OCI-LY1 (cell line): ENCODE data around the gene TBC1D4.

Experiments used
- H2AFZ ChIP-seq: fragments of 200-600 bp; sonication (generic), shearing (Covaris generic); 2 replicates; pipeline ENCODE4 v1.6.0; 2014; ENCODE audit warnings: antibody characterized with exemption, mild to moderate bottlenecking, low read length
- H3F3A ChIP-seq: fragments of 200-600 bp; sonication (generic), shearing (Covaris generic); 2 replicates; pipeline ENCODE4 v1.6.0; 2014; ENCODE audit warnings: mild to moderate bottlenecking, antibody characterized with exemption, low read length, moderate library complexity; ENCODE audit not compliant: insufficient read depth
- H3K27ac ChIP-seq: fragments of 200-600 bp; sonication (generic); 2 replicates; pipeline ENCODE4 v1.5.1; 2014; ENCODE audit warnings: low read length, mixed run types, mild to moderate bottlenecking, low read depth; ENCODE audit not compliant: poor library complexity, severe bottlenecking
- H3K27me3 ChIP-seq: fragments of 200-600 bp; sonication (generic); 2 replicates; pipeline ENCODE4 v1.6.0; 2014; ENCODE audit warnings: antibody characterized with exemption, mild to moderate bottlenecking, low read length, moderate library complexity; ENCODE audit not compliant: insufficient read depth
- H3K36me3 ChIP-seq: fragments of 200-600 bp; sonication (generic); 2 replicates; pipeline ENCODE4 v1.6.1; 2014; ENCODE audit warnings: mild to moderate bottlenecking, antibody characterized with exemption, low read length, moderate library complexity, mixed read lengths; ENCODE audit not compliant: insufficient read depth
- H3K4me1 ChIP-seq: fragments of 200-600 bp; sonication (generic); 2 replicates; pipeline ENCODE4 v1.5.1; 2014; ENCODE audit warnings: mild to moderate bottlenecking, low read length, moderate library complexity; ENCODE audit not compliant: insufficient read depth, severe bottlenecking
- H3K4me2 ChIP-seq: fragments of 200-600 bp; sonication (generic), shearing (Covaris generic); 2 replicates; pipeline ENCODE4 v1.6.1; 2014; ENCODE audit warnings: low read length
- H3K4me3 ChIP-seq: fragments of 200-600 bp; sonication (generic); 2 replicates; pipeline ENCODE4 v1.5.1; 2014; ENCODE audit warnings: low read length, low read depth, mild to moderate bottlenecking, mixed read lengths; ENCODE audit not compliant: poor library complexity, severe bottlenecking
- H3K79me2 ChIP-seq: fragments of 200-600 bp; shearing (Covaris generic); 2 replicates; pipeline ENCODE4 v1.6.1; 2016; ENCODE audit warnings: mixed run types, low read length, mixed read lengths; ENCODE audit not compliant: insufficient read depth
- H3K9ac ChIP-seq: fragments of 200-600 bp; sonication (generic), shearing (Covaris generic); 2 replicates; pipeline ENCODE4 v1.6.1; 2014; ENCODE audit warnings: mild to moderate bottlenecking, low read length, mixed read lengths
- H3K9me2 ChIP-seq: fragments of 200-600 bp; sonication (generic), shearing (Covaris generic); 2 replicates; pipeline ENCODE4 v1.6.1; 2014; ENCODE audit warnings: low read depth, mild to moderate bottlenecking, low read length, mixed read lengths
- H3K9me3 ChIP-seq: fragments of 200-600 bp; shearing (Covaris generic); 2 replicates; pipeline ENCODE4 v1.6.1; 2014; ENCODE audit warnings: low read length, mixed read lengths
- H4K20me1 ChIP-seq: fragments of 200-600 bp; sonication (generic), shearing (Covaris generic); 2 replicates; pipeline ENCODE4 v1.6.0; 2016; ENCODE audit warnings: mild to moderate bottlenecking, low read length; ENCODE audit not compliant: insufficient read depth
- CTCF ChIP-seq: fragments of 200-600 bp; sonication (generic), shearing (Covaris generic); IDR thresholded peaks from 2 replicates; pipeline ENCODE4 v1.5.1; 2017; ENCODE audit warnings: mild to moderate bottlenecking, antibody characterized with exemption, low read length, moderate library complexity, mixed read lengths
- EZH2 ChIP-seq: fragments of 200-600 bp; sonication (generic), shearing (Covaris generic); IDR thresholded peaks from 2 replicates; pipeline ENCODE4 v1.8.0; 2017; ENCODE audit warnings: borderline replicate concordance, mixed run types, mild to moderate bottlenecking, antibody characterized with exemption, low read length, moderate library complexity, mixed read lengths

TBC1D4 gene

GRCh38 chr13:75512253-75512652 lies 30.3 kb upstream of the TBC1D4 start:
- no peaks in the 10 kb centered on the region for H3K9me2 ChIP-seq
- no peaks in the 10 kb centered on the region for H3F3A ChIP-seq
- H3K9me3 ChIP-seq, result no peaks in the 10 kb centered on the region
- no peaks in the 10 kb centered on the region for H3K4me1 ChIP-seq
- no peaks in the 10 kb centered on the region for H4K20me1 ChIP-seq
- no peak overlapping the region for H3K4me2 ChIP-seq
- H3K36me3 ChIP-seq, result no peaks in the 10 kb centered on the region
- H3K4me3 ChIP-seq, result no peak overlapping the region
- H2AFZ ChIP-seq, result no peak overlapping the region
- H3K79me2 ChIP-seq, result no peaks in the 10 kb centered on the region
- no peaks in the 10 kb centered on the region for H3K27me3 ChIP-seq
- H3K9ac ChIP-seq, result no peak overlapping the region
- no peak overlapping the region for H3K27ac ChIP-seq
- TF ChIP-seq EZH2 (no peak), CTCF (no peak)

- no peak overlapping the region for H3K4me2 ChIP-seq
- no peaks in the 10 kb centered on the region for H3K36me3 ChIP-seq
- H3K4me3 ChIP-seq, result no peak overlapping the region
- H4K20me1 ChIP-seq, result no peaks in the 10 kb centered on the region
- H3K4me1 ChIP-seq, result no peaks in the 10 kb centered on the region
- H3F3A ChIP-seq, result no peaks in the 10 kb centered on the region
- no peaks in the 10 kb centered on the region for H3K27me3 ChIP-seq
- no peaks in the 10 kb centered on the region for H3K9me2 ChIP-seq
- H3K27ac ChIP-seq, result no peak overlapping the region
- H3K79me2 ChIP-seq, result no peaks in the 10 kb centered on the region
- H3K9ac ChIP-seq, result no peak overlapping the region
- no peak overlapping the region for H2AFZ ChIP-seq
- no peak for TF ChIP-seq EZH2
- TF ChIP-seq CTCF, result no peak
- H3K9me3 ChIP-seq, result peaks cover 4% of the 10 kb centered on the region
These were observed 29.2 kb upstream of the TBC1D4 start for GRCh38 chr13:75511051-75511625.

GRCh38 chr13:75508002-75508548 lies 26.1 kb upstream of the TBC1D4 start:
- no peak overlapping the region for H3K9ac ChIP-seq
- H3K27ac ChIP-seq, result no peak overlapping the region
- H3F3A ChIP-seq, result no peaks in the 10 kb centered on the region
- no peaks in the 10 kb centered on the region for H3K79me2 ChIP-seq
- H3K27me3 ChIP-seq, result no peaks in the 10 kb centered on the region
- no peak overlapping the region for H3K4me2 ChIP-seq
- H4K20me1 ChIP-seq, result no peaks in the 10 kb centered on the region
- no peak overlapping the region for H2AFZ ChIP-seq
- no peaks in the 10 kb centered on the region for H3K9me2 ChIP-seq
- no peak for TF ChIP-seq CTCF
- TF ChIP-seq EZH2, result no peak
- H3K36me3 ChIP-seq, result no peaks in the 10 kb centered on the region
- no peak overlapping the region for H3K4me3 ChIP-seq
- peaks cover 7% of the 10 kb centered on the region for H3K9me3 ChIP-seq
- H3K4me1 ChIP-seq, result no peaks in the 10 kb centered on the region
